VCaP (cell line): ENCODE measurements around the gene SLMAP.

Source experiments
- H3K27ac ChIP-seq: fragments of 450-650 bp; 2 replicates; pipeline ENCODE4 v1.5.1; 2017
- CTCF ChIP-seq: fragments of 450-650 bp; conservative IDR thresholded peaks from 2 replicates; pipeline ENCODE4 v1.5.1; 2017; ENCODE audit warnings: mild to moderate bottlenecking, moderate library complexity

Gene SLMAP

GRCh38 chr3:57848177-57848738 is 92.1 kb downstream of the SLMAP start:
- TF ChIP-seq CTCF: no peak
- H3K27ac ChIP-seq: no peak overlapping the region

- no peak overlapping the region for H3K27ac ChIP-seq
- TF ChIP-seq CTCF: no peak
Measured at GRCh38 chr3:57851304-57851703, 95.2 kb downstream of the SLMAP start.

- H3K27ac ChIP-seq: no peak overlapping the region
- peak; percentile 64 for TF ChIP-seq CTCF
Measured at GRCh38 chr3:57852896-57853295, 96.8 kb downstream of the SLMAP start.

- H3K27ac ChIP-seq: no peak overlapping the region
- no peak for TF ChIP-seq CTCF
Measured at GRCh38 chr3:57855281-57855680, 99.2 kb downstream of the SLMAP start.

GRCh38 chr3:57855943-57856342 is 99.8 kb downstream of the SLMAP start:
- no peak for TF ChIP-seq CTCF
- H3K27ac ChIP-seq: no peak overlapping the region

GRCh38 chr3:57856675-57857074 is 100.6 kb downstream of the SLMAP start:
- peak; percentile 51 for TF ChIP-seq CTCF
- no peak overlapping the region for H3K27ac ChIP-seq

GRCh38 chr3:57862894-57863293 is 106.8 kb downstream of the SLMAP start:
- no peak overlapping the region for H3K27ac ChIP-seq
- TF ChIP-seq CTCF: no peak

GRCh38 chr3:57863380-57863779 is 107.3 kb downstream of the SLMAP start:
- TF ChIP-seq CTCF: no peak

More at GRCh38 chr3:57863380-57863779, 107.3 kb downstream of the SLMAP start:
- no peak overlapping the region for H3K27ac ChIP-seq
